Activated naive CD4-positive, alpha-beta T cell treated with anti-CD3 and anti-CD28 coated beads, Interleukin-2, amount 50 U/mL, for 16 hours (primary cell): ENCODE results near the gene CDIP1.

Experiments used
- DNase-seq: peaks from one replicate; pipeline ENCODE4 v3.0.0-alpha.2; 2020

The CDIP1 gene

DNA sequence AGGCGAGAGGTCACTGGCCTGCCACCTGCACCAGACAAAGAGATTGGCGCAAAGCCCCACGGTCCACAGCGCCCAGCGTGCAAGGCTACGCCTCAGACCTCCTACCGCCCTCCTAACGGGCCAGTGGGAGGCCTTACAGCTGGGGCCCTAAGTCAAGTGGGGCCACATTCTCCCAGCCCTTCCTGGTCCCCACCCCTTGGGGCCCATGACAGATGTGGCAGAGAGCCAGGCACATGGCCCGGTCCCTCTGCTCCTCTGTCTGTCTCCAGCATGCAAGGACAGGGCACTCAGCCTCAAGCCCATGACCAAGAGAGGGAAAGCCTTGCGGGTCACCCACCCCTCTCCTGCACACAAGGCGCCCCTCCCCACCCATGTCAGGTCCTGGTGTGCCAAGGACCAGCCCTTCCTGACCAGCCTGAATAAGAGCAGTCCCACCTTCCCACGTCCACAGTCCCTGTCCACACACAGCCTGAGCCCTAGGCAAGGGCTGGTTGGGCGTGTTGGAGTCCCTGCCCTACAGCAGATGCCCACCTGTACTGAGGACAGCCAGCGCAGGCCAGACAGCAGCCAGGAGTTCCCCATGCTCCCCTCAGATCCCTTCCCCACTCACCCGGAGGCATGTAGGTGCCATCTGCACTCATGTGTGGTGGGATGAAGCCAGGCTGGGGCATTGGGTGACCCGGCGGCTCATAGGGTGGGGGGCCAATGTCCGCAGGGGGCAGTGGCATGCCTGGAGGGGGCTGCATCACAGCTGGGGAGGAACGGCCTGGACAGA, 25.3 kb downstream of the CDIP1 start:
- no peak for DNase-seq

- no peak for DNase-seq
Observed at GRCh38 chr16:4512473-4512872, 26.1 kb downstream of the CDIP1 start.

DNA sequence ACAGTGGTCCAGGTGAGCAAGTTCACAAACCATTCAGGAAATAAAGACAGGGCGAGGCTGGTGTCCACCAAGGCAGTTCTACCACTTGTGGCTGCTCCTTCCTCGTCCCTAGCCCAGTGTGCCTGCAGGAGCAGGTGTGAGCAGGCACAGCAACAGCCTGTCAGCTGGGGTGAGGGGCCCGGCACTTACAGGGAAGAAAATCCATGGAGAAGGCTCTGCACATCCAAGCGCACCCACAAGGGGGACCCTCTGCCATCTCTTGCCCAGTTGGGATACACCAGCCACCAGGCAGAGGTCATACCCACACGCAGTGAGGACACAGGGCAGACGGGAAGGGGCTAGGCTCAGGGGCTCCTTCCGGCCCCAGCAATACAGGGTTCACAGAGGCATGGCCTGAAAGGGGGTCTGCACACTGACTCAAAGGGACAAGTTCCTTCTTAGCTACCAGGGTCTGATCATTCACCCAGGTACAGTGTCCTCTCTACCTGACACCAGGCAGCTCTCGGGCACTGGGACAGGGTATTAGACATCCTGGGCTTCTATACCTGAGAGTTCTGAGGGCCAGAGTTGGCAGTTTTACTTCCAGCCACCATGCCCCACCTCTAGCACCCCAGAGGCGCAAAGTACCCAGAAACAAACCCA, 27.0 kb downstream of the CDIP1 start:
- DNase-seq: no peak

DNA sequence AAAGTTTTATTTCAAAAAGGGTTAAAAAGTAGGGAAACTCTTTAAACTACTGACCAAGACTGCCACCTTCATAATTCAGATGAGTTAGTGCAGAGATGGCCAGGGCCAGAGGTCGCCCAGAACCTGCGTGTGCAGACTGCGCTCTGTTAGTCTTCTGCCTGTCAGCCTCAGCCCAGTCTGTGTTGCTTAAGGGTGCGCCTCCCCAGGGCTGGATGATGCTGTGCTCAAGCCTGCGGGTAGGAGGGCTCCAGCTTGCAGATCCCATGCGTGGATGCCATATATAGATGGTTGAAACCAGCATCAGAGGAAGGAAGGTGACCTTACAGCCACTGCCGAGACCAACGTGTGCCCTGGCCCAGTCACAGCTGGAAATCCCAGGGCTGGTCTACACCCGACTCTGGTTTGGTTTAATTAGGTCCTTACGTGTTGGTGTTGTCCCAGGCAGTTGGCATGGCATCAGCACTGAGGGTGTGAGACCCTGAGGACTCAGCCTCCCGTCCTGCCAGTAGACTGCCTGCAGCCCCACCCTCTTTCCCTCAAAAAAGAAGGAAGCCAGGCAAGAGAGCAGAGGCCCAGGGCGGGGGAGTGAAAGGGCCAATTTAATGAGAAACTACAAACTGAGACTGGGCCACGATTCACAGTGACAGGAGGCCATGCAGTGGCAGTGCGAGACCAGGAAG, 27.7 kb downstream of the CDIP1 start:
- DNase-seq: no peak

DNA sequence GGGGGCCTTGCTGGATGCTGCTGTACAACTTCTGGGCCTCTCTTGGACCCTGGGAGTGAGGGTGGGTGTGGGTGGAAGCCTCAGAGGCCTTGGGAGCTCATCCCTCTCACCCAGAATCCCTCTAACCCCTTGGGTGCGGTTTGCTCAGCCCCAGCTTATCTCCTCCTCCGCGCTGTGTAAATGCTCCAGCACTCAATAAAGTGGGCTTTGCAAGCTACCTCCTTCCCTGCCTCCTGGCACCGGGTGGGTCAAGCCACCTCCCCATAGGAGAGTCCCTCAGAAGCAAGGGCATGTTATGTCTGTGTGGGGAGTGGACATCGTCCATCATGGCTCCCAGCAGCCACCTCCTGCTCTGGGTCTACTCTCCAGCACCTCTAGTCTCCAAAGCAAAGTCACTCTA, 28.4 kb downstream of the CDIP1 start:
- DNase-seq: no peak

DNA sequence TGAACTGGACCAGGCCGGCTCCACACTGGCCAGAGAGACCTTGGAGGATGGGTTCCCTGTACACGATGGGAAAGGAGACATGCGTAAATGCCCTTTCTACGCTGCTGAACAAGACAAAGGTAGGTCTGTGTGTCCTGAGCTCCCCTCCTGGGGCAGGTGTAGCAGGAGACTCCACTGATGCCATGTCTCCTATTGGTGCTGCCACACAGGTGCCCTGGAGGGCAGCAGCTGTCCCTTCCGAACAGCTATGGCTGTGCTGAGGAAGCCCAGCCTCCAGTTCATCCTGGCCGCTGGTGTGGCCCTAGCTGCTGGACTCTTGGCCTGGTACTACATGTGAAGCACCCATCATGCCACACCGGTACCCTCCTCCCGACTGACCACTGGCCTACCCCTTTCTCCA, 29.2 kb downstream of the CDIP1 start:
- DNase-seq: no peak

DNA sequence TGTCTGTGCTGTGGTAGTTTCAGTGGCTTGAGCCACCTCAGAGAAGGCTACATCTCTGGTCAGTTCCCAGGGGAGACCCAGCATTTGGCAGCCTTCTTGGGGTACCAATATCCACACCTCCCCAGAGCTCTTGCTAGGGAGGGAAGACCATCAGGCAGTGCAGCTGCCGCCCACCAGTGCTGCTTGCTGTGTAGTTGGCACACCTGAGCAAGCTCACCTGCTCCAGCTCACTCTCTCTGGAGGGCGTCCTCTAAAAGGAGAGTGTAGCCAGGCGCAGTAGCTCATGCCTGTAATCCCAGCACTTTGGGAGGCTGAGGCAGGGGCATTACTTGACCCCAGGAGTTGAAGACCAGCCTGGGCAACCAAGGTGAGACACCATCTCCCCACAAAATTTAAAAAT, 29.8 kb downstream of the CDIP1 start:
- no peak for DNase-seq

DNA sequence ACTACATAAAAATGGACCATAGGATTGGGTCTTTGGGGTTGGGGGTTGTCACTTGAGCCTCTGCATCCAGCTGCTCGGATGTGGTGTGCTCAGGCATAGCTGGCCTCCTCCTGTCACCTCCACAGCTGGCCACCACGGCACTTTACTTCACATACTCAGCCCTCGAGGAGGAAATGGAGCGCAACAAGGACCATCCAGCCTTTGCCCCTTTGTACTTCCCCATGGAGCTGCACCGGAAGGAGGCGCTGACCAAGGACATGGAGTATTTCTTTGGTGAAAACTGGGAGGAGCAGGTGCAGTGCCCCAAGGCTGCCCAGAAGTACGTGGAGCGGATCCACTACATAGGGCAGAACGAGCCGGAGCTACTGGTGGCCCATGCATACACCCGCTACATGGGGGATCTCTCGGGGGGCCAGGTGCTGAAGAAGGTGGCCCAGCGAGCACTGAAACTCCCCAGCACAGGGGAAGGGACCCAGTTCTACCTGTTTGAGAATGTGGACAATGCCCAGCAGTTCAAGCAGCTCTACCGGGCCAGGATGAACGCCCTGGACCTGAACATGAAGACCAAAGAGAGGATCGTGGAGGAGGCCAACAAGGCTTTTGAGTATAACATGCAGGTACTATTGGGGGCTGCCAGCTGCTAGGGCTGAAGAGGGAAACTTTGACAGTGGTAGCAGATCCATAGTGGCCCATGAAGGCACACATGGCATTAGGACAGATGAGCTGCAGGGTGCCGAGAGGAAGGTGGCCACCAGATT, 30.8 kb downstream of the CDIP1 start:
- DNase-seq: no peak

DNA sequence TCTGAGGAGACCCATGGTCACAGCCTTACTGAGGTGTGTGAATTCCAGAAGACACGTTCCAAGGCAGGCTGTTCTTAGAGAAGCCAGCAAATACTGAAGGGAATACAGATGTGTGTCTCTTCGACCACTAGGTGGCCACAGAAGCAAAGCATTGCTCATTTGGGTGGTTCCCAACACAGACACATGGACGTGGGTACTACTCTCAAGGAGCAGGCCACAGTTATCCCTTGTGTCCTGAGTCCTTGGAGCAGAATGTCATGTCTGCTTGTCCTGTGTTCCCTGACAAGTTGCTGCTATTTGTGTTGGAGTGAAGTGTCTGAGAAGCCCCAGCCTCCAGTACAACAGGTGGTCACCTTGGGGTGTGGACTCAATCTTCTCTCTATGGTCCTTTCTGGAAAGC, 32.1 kb downstream of the CDIP1 start:
- DNase-seq: peak; percentile 54

DNA sequence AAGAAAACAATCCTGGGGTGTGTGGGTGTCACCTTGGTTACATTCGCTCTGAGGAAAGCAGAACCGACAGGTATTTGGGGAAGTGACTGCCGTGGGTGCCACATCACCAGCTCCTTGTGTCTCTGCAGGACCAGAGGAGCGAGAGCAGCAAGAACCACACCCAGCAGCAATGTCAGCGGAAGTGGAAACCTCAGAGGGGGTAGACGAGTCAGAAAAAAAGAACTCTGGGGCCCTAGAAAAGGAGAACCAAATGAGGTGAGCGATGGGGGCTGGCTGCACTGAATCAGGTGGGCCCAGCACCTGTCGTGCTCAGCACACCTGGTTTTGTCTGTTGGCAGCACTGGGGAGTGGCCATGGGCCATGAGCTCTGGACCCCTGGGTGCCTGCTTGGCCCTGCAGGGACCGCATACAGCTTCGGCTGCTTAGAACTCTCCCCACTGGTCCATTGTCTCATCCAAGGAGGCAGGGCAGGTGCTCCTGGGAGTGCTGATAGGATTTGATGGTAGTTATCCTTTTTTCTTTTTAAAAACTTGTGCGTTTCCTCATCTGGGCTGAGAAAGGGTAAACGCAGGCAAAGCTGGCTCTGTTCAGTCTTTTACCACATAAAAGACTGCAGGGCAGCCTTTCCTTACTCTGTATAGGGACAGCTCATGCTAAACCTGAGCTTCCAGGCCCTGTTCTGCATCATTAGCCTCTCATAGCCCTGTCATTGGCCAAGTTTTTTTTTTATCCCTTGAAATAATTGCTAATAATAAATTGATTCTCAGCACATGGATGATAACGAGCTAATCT, 33.0 kb downstream of the CDIP1 start:
- DNase-seq: peak; percentile 59

DNA sequence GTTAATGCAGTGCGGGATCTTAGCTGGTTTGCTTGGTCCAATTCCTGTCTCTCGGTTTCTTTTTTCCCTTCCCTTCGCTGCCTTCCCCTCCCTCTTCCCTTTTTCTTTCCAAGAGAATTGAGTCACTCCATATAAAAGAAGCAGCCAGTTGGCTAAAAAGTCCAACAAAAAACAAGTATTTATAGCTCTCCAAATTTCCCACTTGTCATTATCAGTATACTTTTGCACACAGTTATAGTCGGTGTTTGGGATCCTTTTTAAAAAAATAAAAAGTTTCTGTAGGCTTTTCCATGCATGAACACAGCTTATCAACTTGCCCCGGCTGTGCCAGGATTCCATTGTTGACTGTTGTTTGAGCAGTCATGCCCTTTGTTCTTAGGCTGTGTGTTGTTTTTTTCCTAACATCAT, 37.5 kb downstream of the CDIP1 start:
- no peak for DNase-seq

DNA sequence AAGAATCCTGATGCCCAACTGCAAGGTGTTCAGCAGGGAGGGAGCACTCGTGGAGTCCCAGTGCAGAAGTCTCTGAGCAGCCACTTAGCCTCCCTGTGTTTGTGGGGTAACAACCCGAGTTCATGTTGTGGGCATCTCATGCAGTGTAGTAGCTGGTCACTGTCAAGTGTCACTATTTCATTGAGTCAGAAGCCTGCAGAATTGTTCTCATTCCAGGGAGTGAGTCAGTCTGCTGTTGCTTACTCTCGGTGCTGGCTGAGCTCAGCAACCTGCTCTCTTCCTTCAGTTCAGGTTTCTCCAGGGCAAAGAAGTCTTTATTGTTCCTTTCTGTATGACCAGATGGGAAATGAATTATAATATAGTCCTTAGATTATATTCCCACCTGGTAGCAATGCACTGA, 38.3 kb downstream of the CDIP1 start:
- no peak for DNase-seq

GRCh38 chr16:4499196-4499555, 39.4 kb downstream of the CDIP1 start:
- no peak for DNase-seq

DNA sequence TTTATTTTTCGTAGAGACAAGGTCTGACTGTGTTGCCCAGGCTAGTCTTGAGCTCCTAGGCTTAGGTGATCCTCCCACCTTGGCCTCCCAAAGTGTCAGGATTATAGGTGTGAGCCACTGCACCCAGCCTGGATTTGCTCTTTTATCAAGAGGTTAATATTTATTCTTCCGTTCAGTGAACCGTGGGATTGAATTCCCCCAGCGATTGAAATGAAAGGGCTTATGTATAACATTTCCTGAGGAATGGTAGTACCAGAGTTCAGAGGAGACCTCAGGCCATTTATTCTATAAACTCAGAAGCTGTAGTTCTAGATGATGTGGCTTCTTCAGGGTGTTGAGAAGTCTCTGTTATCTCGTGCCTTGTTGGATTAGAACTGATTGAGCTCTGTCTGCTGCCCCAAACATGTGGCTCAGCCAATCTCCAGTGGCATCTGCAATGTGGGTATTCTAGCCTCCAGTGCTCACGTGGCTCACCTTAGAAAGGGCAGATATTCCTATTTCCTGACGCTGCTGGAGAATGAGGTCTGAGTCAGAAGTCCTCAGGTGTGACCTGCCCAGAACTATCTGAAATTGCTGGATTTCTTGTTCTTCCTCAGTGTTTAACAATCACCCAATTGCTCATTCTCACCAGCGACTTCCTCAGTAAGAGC, 39.9 kb downstream of the CDIP1 start:
- no peak for DNase-seq

- no peak for DNase-seq
Observed at GRCh38 chr16:4496305-4496704, 42.3 kb downstream of the CDIP1 start.

DNA sequence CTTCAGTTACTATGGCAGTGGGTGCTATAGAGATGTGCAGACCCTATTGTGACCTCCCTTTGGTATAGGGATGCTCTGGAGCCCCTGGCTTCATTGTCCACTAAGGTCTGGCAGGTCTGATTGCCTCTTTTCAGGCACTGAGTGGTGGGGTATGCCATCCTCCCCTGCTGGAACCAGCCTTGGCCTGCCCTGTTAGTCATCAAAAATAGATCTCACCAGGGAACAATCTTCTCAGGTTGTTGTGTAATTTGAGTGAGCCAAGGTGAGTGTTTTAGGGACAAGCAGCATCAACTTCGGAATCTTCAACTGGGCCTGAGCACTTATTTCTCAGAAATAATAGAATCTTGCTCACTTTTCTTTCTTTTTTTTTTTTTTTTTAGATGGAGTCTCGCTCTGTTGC, 42.8 kb downstream of the CDIP1 start:
- no peak for DNase-seq

GRCh38 chr16:4494746-4495490, 43.7 kb downstream of the CDIP1 start:
- DNase-seq: no peak

DNA sequence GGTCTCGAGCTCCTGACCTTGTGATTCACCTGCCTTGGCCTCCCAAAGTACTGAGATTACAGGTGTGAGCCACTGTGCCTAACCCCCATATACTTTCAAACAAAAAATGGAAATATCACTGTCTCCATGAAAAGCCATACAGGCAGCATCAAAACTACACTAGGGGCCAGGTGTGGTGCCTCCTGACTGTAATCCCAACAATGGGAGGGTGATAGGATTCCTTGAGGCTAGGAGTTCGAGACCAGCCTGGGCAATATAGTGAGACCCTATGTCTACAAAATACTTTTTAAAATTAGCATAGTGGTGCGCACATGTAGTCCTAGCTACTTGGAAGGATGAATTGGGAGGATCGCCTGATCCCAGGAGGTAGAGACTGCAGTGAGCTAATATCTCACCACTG, 46.7 kb downstream of the CDIP1 start:
- no peak for DNase-seq

DNA sequence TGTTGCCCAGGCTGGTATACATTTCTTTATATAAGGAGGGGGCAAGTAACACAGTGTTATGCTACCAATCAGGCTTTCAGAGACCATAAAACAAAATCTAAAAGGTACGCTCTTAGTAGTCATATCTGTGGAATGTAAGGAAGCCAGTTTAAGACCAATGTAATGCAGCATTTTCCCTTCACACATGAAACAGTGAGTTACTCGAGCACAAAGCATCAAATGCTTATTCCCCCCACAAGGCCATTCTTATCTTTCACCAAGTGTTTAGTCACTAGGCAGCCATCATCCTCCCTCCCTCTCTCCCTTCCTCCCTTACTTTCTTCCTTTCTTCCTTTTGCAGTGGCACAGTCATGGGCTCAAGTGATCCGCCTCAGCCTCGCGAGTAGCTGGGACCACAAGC, 49.5 kb downstream of the CDIP1 start:
- no peak for DNase-seq

DNA sequence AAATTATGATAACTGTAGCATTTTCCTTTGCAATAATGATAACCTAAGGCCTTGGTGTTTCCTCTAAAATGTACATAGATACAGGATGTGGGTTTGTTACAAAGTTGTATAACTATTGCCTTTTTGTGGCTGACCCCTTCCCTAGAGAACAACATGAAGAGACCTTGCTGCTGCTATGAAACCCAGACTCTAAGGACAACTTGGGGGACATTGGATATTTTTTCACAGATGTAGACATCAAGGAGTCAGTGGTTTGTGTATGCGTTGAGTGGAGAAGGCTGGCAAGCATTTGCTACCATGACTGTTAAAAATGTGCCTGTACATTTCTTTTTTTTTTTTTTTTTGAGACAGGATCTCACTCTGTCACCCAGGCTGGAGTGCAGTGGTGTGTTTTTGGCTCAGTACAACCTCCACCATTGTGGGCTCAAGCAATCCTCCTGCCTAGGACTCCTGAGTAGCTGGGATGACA, 50.0 kb downstream of the CDIP1 start:
- DNase-seq: no peak

DNA sequence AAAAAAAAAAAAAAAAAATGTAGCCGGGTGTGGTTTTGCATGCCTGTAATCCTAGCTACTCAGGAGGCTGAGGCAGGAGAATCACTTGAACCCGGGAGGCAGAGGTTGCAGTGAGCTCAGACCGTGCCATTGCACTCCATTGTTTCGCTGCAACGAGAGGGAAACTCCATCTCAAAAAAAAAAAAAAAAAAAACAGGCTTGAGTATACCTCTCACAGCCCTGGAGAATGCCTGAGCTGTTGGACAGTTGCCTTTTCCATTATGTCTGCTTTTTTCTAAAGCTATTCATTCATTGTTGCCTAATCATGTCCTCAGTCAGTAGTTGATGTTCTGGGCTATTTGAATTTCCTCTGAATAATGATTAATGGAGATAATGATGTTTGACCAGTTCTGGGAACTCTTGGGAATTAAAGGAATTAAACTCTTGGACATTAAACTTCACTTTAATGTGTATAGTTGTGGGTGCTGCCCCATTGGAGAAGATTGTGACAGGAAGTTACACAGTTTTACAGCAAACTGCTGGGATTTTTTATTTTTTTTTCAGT, 50.5 kb downstream of the CDIP1 start:
- DNase-seq: no peak
